Astrocyte (in vitro differentiated cells and primary cell): ENCODE measurements around the gene TPPP2. TPM values are rescaled to one million over a fixed set of nuclear protein-coding genes. Genes with fewer than 3 reads are reported as not detected.
A peak's percentile ranks its signal among the peaks of the same experiment; 100 is the strongest.

Experiments used
- DNase-seq: peaks from one replicate; pipeline ENCODE4 v3.0.0-alpha.2; 2010; ENCODE audit warnings: low read depth
- FAIRE-seq: peaks from 2 replicates; lab custom pipeline; 2011; peaks lifted over from hg19 to GRCh38; lab: Jason Lieb, UNC
- H2AFZ ChIP-seq: 2 replicates; pipeline ENCODE4 v1.6.0; 2012; ENCODE audit warnings: low read depth, low read length, inconsistent platforms
- H3K27ac ChIP-seq: 2 replicates; pipeline ENCODE4 v1.5.1; 2011; ENCODE audit warnings: low read depth, low read length, inconsistent platforms
- H3K27me3 ChIP-seq: 2 replicates; pipeline ENCODE4 v1.6.0; 2011; ENCODE audit warnings: low read length, inconsistent platforms; ENCODE audit not compliant: insufficient read depth
- H3K36me3 ChIP-seq: 2 replicates; pipeline ENCODE4 v1.5.1; 2011; ENCODE audit warnings: low read length, inconsistent platforms; ENCODE audit not compliant: insufficient read depth
- H3K4me1 ChIP-seq: 2 replicates; pipeline ENCODE4 v1.5.1; 2011; ENCODE audit warnings: low read length, inconsistent platforms; ENCODE audit not compliant: insufficient read depth
- H3K4me2 ChIP-seq: 2 replicates; pipeline ENCODE4 v1.6.0; 2012; ENCODE audit warnings: low read length, inconsistent platforms
- H3K4me3 ChIP-seq: 2 replicates; pipeline ENCODE4 v1.5.1; 2011; ENCODE audit warnings: low read depth, mild to moderate bottlenecking, low read length, inconsistent platforms; ENCODE audit not compliant: insufficient read depth
- H3K79me2 ChIP-seq: 2 replicates; pipeline ENCODE4 v1.6.0; 2012; ENCODE audit warnings: mild to moderate bottlenecking, low read length, inconsistent platforms; ENCODE audit not compliant: insufficient read depth
- H3K9ac ChIP-seq: 2 replicates; pipeline ENCODE4 v1.6.0; 2012; ENCODE audit warnings: mild to moderate bottlenecking, low read length, inconsistent platforms
- H3K9me3 ChIP-seq: 2 replicates; pipeline ENCODE4 v1.5.1; 2012; ENCODE audit warnings: low read depth, mild to moderate bottlenecking, low read length, inconsistent platforms; ENCODE audit not compliant: insufficient read depth
- H4K20me1 ChIP-seq: 2 replicates; pipeline ENCODE4 v1.6.0; 2012; ENCODE audit warnings: low read length, inconsistent platforms; ENCODE audit not compliant: insufficient read depth
- H3K27ac Mint-ChIP-seq: one replicate; pipeline ENCODE4 v1.8.0; 2021; ENCODE audit warnings: mild to moderate bottlenecking, mixed read lengths; ENCODE audit not compliant: unreplicated experiment
- H3K27me3 Mint-ChIP-seq: one replicate; pipeline ENCODE4 v1.8.0; 2021; ENCODE audit warnings: low read depth, mixed read lengths; ENCODE audit not compliant: unreplicated experiment
- H3K36me3 Mint-ChIP-seq: one replicate; pipeline ENCODE4 v1.8.0; 2021; ENCODE audit warnings: low read depth, mixed read lengths; ENCODE audit not compliant: unreplicated experiment
- H3K4me1 Mint-ChIP-seq: one replicate; pipeline ENCODE4 v1.8.0; 2021; ENCODE audit warnings: low read depth, mixed read lengths; ENCODE audit not compliant: unreplicated experiment
- H3K4me3 Mint-ChIP-seq: one replicate; pipeline ENCODE4 v1.8.0; 2021; ENCODE audit warnings: mild to moderate bottlenecking, moderate library complexity, mixed read lengths; ENCODE audit not compliant: unreplicated experiment
- H3K9me3 Mint-ChIP-seq: one replicate; pipeline ENCODE4 v1.8.0; 2021; ENCODE audit warnings: mild to moderate bottlenecking, mixed read lengths; ENCODE audit not compliant: unreplicated experiment
- EZH2 ChIP-seq: IDR thresholded peaks from 2 replicates; pipeline ENCODE4 v1.6.1; 2012; ENCODE audit warnings: mild to moderate bottlenecking, low read length, inconsistent platforms; ENCODE audit not compliant: insufficient read depth
- total RNA-seq: library from RNA; stranded (reverse); gene quantifications from 2 replicates; pipeline ENCODE4 v1.2.1, GENCODE V29; 2021
- TF ChIP-seq, protein P1 (sequence below): IDR thresholded peaks from 2 replicates; pipeline ENCODE4 v1.5.1; 2011; ENCODE audit warnings: low read depth, mild to moderate bottlenecking, inconsistent platforms, low read length, moderate library complexity; ENCODE audit not compliant: insufficient read depth

The TPPP2 gene
- total RNA-seq, 1 donor from 2014 or later, result not detected

DNA sequence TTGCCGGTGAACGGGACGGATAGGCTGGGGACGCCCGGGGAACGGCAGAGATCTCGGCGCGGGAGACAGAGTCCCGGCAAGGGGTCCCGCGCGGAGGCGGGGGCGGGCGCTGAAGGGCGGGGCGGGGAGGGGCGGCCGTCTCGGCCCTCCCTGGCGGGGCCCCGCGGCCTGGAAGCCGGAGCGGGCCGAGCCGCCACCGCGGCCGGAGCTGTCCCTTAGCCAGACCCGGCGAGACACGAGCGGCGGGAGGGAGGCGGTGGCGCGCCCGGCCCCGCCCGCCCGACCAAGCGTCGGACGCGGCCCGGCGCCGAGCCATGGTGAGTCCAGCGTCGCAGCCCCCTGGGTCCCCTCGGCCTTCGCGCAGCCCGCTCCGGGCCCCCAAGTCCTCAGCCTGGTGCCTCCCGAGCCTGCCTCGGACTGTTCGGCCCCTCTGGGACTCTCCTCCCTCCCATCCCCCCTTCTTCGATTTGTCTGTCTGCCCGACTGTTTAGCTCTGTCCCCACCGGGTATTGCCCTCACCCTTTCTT, 40.1 kb downstream of the TPPP2 start, which contains the start of gene ARHGEF40:
ARHGEF40 (plus strand) TSS at position 222 of the 527 bp plus-strand sequence; CDS start at position 315, 93 bp downstream.
- Histone ChIP-seq H3K4me3 (peak within 1 kb of the TSS; percentile 81), H3K36me3 (peaks cover 17% of the 10 kb centered on the region), H2AFZ (peak within 1 kb of the TSS; percentile 61), H3K9ac (peak within 1 kb of the TSS; percentile 98), H3K4me2 (peak within 1 kb of the TSS; percentile 99), H3K79me2 (peaks cover 37% of the 10 kb centered on the region), H3K9me3 (no peaks in the 10 kb centered on the region), H3K27ac (peak within 1 kb of the TSS; percentile 97), H3K4me1 (peaks cover 32% of the 10 kb centered on the region), H3K27me3 (no peaks in the 10 kb centered on the region), H4K20me1 (peaks cover 33% of the 10 kb centered on the region)
- peak; percentile 27 for DNase-seq
- H3K9me3 Mint-ChIP-seq, result no peaks in the 10 kb centered on the region
- TF ChIP-seq EZH2, result no peak
- TF ChIP-seq, protein P1, sequence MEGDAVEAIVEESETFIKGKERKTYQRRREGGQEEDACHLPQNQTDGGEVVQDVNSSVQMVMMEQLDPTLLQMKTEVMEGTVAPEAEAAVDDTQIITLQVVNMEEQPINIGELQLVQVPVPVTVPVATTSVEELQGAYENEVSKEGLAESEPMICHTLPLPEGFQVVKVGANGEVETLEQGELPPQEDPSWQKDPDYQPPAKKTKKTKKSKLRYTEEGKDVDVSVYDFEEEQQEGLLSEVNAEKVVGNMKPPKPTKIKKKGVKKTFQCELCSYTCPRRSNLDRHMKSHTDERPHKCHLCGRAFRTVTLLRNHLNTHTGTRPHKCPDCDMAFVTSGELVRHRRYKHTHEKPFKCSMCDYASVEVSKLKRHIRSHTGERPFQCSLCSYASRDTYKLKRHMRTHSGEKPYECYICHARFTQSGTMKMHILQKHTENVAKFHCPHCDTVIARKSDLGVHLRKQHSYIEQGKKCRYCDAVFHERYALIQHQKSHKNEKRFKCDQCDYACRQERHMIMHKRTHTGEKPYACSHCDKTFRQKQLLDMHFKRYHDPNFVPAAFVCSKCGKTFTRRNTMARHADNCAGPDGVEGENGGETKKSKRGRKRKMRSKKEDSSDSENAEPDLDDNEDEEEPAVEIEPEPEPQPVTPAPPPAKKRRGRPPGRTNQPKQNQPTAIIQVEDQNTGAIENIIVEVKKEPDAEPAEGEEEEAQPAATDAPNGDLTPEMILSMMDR, result no peak
- peaks cover 33% of the 10 kb centered on the region for H3K4me1 Mint-ChIP-seq
- H3K36me3 Mint-ChIP-seq, result peaks cover 11% of the 10 kb centered on the region
- no peaks in the 10 kb centered on the region for H3K27me3 Mint-ChIP-seq
- H3K27ac Mint-ChIP-seq, result peak within 1 kb of the TSS; percentile 98
- no peak for FAIRE-seq
- peak within 1 kb of the TSS; percentile 94 for H3K4me3 Mint-ChIP-seq

DNA sequence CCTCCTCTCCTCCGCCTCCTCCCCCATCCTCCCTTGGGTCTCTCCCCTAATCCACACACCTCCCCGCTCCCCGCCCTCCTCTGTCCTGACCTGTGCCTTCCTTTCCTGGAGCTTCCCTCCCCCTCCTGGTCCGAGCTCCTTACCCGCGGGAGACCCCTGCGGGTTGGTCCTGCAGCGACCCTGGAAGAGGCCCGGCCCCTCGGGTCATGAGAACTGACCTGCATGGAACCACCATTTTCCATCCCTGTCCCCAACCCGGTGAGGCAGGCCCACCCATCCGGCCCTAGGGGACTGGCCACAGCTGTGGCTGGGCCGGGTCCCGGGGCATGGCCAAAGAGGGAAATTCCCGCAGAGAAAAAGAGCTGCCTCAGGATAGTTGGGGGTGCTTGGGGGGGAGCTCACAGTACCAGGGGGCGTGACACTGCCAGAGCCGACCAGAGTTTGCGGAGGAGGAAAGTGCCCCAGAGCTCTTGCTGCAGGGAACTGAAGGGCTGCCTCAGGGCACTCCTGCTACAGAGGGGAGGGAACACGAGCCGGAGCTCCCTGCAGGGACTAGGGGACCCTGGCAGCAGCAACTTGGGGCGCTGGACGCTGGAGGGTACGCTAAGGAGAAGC, 40.7 kb downstream of the TPPP2 start:
- Mint-ChIP-seq H3K4me1 (peaks cover 29% of the 10 kb centered on the region), H3K36me3 (peaks cover 15% of the 10 kb centered on the region), H3K27ac (peak overlapping the region; percentile 98), H3K4me3 (peak overlapping the region; percentile 94), H3K9me3 (no peaks in the 10 kb centered on the region), H3K27me3 (no peaks in the 10 kb centered on the region)
- no peak for TF ChIP-seq EZH2
- TF ChIP-seq, protein P1, result no peak
- H4K20me1 ChIP-seq, result peaks cover 38% of the 10 kb centered on the region
- peak; percentile 27 for DNase-seq
- H3K4me3 ChIP-seq, result peak overlapping the region; percentile 81
- peak overlapping the region; percentile 97 for H3K27ac ChIP-seq
- H3K27me3 ChIP-seq, result no peaks in the 10 kb centered on the region
- no peaks in the 10 kb centered on the region for H3K9me3 ChIP-seq
- peak overlapping the region; percentile 99 for H3K4me2 ChIP-seq
- peaks cover 19% of the 10 kb centered on the region for H3K36me3 ChIP-seq
- no peak for FAIRE-seq
- H3K9ac ChIP-seq, result peak overlapping the region; percentile 98
- H2AFZ ChIP-seq, result peak overlapping the region; percentile 58
- H3K79me2 ChIP-seq, result peaks cover 42% of the 10 kb centered on the region
- peaks cover 32% of the 10 kb centered on the region for H3K4me1 ChIP-seq
